Right atrium auricular region (tissue), 2 donors: ENCODE measurements around the gene IL26. TPM values are rescaled to one million over a fixed set of nuclear protein-coding genes. Genes with fewer than 3 reads are reported as not detected.

Experiments
- DNase-seq: peaks from one replicate; pipeline ENCODE4 v3.0.0-alpha.2; 2019; ENCODE audit warnings: low spot score
- H3K27ac ChIP-seq, 2 donors: fragments of 200-600 bp; sonication (generic); 1 replicate in 1 of 2; 2 replicates in 1 of 2; pipeline ENCODE4 v1.5.1; 2016 to 2019
- H3K27me3 ChIP-seq, 2 donors: fragments of 200-600 bp; sonication (generic); one replicate each; pipeline versions ENCODE4 v1.5.1 to v1.6.0; 2017 to 2019
- H3K36me3 ChIP-seq: fragments of 200-600 bp; sonication (generic); one replicate; pipeline ENCODE4 v1.5.1; 2016
- H3K4me1 ChIP-seq, 2 donors: fragments of 200-600 bp; sonication (generic); one replicate each; pipeline versions ENCODE4 v1.5.1 to v1.6.0; 2017 to 2019
- H3K4me3 ChIP-seq, 2 donors: fragments of 200-600 bp; sonication (generic); 1 replicate in 1 of 2; 2 replicates in 1 of 2; pipeline ENCODE4 v1.5.1; 2017 to 2019; ENCODE audit warnings: mild to moderate bottlenecking in 1 of 2, moderate library complexity in 1 of 2
- H3K9me3 ChIP-seq, 2 donors: fragments of 200-600 bp; sonication (generic); one replicate each; pipeline ENCODE4 v1.5.1; 2019
- total RNA-seq, 2 donors: library from RNA; depleted of rRNA; stranded (reverse); fragments of >200 nt; gene quantifications; one replicate each; pipeline ENCODE4 v1.1.0, GENCODE V29; 2016
- TF ChIP-seq, protein P1 (sequence below), 2 donors: fragments of 200-600 bp; sonication (generic); IDR thresholded peaks; one replicate each; pipeline ENCODE4 v1.5.1; 2019; ENCODE audit warnings: antibody characterized with exemption in 2 of 2

IL26 gene
- total RNA-seq, 2 donors from 2014 or later = not detected

DNA sequence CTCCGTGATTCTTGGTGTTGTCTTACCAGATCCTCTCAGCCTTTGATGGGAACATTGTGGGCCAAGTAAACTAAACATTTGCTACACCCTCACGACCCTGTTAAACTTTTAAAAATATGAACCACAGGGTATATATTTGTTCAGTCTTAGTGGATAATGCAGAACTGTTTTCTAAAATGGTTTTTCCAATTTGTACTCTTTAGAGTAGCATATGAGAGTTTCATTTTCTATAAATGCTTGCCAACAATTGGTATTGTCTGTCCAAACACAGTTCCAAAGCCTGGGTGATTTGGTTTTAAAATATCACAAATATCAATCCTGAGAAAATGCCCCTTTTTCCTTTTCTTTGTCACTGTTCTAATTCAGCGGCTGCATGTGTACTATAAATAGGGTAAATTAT, 34.5 kb upstream of the IL26 start:
- no peak overlapping the region for H3K4me3 ChIP-seq
- no peaks in the 10 kb centered on the region for H3K4me1 ChIP-seq
- DNase-seq = no peak
- no peak overlapping the region for H3K27ac ChIP-seq
- TF ChIP-seq, protein P1, sequence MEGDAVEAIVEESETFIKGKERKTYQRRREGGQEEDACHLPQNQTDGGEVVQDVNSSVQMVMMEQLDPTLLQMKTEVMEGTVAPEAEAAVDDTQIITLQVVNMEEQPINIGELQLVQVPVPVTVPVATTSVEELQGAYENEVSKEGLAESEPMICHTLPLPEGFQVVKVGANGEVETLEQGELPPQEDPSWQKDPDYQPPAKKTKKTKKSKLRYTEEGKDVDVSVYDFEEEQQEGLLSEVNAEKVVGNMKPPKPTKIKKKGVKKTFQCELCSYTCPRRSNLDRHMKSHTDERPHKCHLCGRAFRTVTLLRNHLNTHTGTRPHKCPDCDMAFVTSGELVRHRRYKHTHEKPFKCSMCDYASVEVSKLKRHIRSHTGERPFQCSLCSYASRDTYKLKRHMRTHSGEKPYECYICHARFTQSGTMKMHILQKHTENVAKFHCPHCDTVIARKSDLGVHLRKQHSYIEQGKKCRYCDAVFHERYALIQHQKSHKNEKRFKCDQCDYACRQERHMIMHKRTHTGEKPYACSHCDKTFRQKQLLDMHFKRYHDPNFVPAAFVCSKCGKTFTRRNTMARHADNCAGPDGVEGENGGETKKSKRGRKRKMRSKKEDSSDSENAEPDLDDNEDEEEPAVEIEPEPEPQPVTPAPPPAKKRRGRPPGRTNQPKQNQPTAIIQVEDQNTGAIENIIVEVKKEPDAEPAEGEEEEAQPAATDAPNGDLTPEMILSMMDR (IDR thresholded peaks at IDR 0.05) = no peak
- H3K27me3 ChIP-seq = no peaks in the 10 kb centered on the region
- H3K9me3 ChIP-seq = no peaks in the 10 kb centered on the region
- no peaks in the 10 kb centered on the region for H3K36me3 ChIP-seq

DNA sequence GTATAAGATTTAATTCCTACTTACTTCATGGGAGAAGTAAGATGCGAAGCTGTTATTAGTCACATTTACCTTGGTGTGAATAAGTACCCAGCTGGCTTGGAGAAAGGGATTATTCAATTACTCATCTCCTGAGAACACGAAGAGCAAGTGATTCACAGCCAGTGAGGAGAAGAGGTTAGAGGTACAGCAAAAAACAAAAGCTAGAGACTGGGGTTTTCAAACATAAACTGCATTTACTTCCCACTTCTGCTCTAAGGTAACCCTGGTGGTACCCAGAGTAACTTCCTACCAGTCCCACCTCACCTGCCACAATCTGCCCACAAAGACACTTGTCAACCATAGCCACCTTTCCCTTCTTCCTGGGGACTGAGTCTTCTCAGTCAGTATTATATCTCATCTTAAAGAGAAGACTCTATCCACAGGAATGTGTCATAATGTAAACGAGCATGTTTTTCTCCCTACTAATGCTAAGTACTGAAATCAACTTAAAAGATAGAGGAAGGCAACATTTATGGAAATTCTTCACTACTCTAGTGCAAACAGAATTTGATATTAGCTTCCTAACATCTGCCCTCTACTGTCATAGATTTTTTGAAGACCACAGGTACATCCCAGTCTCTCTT, 33.8 kb upstream of the IL26 start:
- Histone ChIP-seq H3K4me3 (no peak overlapping the region), H3K9me3 (no peaks in the 10 kb centered on the region), H3K36me3 (no peaks in the 10 kb centered on the region), H3K27me3 (no peaks in the 10 kb centered on the region), H3K27ac (no peak overlapping the region), H3K4me1 (no peaks in the 10 kb centered on the region)
- DNase-seq = no peak
- TF ChIP-seq, protein P1 (IDR thresholded peaks at IDR 0.05) = no peak

DNA sequence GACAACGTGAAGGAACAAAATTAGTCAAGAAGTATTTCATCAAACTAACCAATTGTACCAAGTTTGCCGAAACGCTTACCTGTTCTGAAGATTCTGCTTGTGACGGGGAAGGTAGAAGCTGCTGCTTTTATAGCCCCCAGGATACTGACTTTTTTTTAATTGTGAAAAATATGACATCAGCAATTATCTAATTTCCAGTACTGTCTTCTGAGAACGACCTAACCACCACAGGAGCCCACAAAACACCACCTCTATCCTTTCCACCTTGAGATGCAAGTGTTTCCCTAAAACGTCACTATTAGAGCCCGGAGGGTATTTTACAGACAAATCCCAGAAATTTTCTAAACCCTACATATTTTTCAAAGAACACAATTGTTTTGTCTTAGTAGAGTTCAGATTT, 27.9 kb upstream of the IL26 start, which contains the start of gene IL22:
Gene IL22 (minus strand): TSS at position 101 of the 400 bp plus-strand sequence. CDS start 156 bp downstream, outside the sequence.
- TF ChIP-seq, protein P1 (IDR thresholded peaks at IDR 0.05) = no peak
- Histone ChIP-seq H3K27me3 (no peaks in the 10 kb centered on the region), H3K36me3 (no peaks in the 10 kb centered on the region), H3K4me3 (no peak within 1 kb of the TSS), H3K4me1 (no peaks in the 10 kb centered on the region), H3K27ac (no peak within 1 kb of the TSS), H3K9me3 (no peaks in the 10 kb centered on the region)
- no peak for DNase-seq

DNA sequence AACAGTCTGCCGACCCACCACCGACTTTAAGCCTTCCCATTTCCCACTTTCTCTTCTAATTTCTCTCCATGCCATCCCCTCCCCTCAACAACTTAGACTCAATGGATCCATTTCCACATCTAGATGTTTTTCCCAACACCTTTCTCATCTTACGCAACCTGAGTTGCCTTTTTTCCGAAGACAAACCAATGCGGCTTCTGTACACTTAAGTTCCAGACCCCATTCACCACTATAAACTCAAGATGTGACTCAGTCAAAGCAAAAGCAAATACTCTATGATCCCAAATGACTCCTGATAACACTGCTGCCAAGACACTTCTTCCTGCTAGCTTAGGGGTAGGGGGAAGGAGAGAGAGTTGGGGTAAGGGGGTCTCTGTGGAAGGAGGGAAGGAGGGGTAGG, 26.5 kb upstream of the IL26 start:
- no peaks in the 10 kb centered on the region for H3K27me3 ChIP-seq
- DNase-seq = no peak
- no peaks in the 10 kb centered on the region for H3K4me1 ChIP-seq
- H3K9me3 ChIP-seq = no peaks in the 10 kb centered on the region
- no peak overlapping the region for H3K4me3 ChIP-seq
- TF ChIP-seq, protein P1 (IDR thresholded peaks at IDR 0.05) = no peak
- no peak overlapping the region for H3K27ac ChIP-seq
- no peaks in the 10 kb centered on the region for H3K36me3 ChIP-seq

DNA sequence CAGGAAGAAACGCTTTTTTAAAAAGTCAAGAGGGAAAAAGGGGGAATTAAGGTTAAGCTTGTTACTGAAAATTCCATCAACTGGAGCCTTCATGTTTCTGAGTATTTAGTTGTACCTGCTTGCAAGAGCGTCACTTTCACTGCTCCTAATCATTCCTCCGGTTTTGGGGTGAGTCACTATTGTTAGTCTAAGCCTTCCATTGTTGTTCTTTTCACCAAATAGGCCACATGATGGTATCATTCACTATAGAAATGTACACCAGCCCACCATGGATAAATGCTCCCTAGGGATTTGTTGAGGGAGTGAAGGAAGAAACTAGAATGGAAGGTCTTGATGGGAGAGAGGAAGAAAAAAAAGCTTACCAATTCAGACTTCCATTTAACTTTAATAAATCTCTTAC, 24.8 kb upstream of the IL26 start:
- H3K36me3 ChIP-seq = no peaks in the 10 kb centered on the region
- no peak overlapping the region for H3K27ac ChIP-seq
- no peaks in the 10 kb centered on the region for H3K9me3 ChIP-seq
- DNase-seq = no peak
- peaks cover 0 to 8% of the 10 kb centered on the region in 2 donors for H3K4me1 ChIP-seq
- H3K27me3 ChIP-seq = no peaks in the 10 kb centered on the region
- TF ChIP-seq, protein P1 (IDR thresholded peaks at IDR 0.05) = no peak
- no peak overlapping the region for H3K4me3 ChIP-seq

DNA sequence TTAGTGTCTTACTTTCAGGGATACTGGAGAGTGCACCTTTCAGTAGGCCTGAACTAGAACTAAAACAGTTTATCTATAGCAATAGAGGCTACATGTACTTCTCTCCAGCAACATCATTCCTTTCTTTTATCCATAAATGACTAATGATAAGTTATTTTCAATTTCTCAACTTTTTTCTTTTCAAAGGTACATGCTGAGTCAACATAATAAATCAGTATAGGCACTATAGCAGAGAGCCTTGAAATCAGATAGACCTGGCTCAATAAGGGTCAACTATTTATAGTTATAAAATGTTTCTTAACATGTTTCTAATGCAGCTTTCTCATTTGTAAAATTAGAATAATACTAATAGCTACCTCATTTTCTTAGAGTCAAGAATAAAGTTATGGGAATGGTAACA, 22.2 kb upstream of the IL26 start:
- Histone ChIP-seq H3K36me3 (no peaks in the 10 kb centered on the region), H3K27ac (no peak overlapping the region), H3K4me3 (no peak overlapping the region), H3K4me1 (peaks cover 0 to 14% of the 10 kb centered on the region in 2 donors), H3K9me3 (no peaks in the 10 kb centered on the region), H3K27me3 (no peaks in the 10 kb centered on the region)
- DNase-seq = no peak
- TF ChIP-seq, protein P1 (IDR thresholded peaks at IDR 0.05) = no peak
